Measurements from ENCODE around the gene IQCF6.

- no peak for TF ChIP-seq CTCF (optimal IDR thresholded peaks at IDR 0.05 in 1 of 3, IDR thresholded peaks at IDR 0.05 in 1 of 3, conservative IDR thresholded peaks at IDR 0.05 in 1 of 3; ENCODE audit: extremely low read depth in 1 of 3, insufficient read depth in 2 of 3, low read length in 3 of 3)
- no peak for TF ChIP-seq EZH2 (IDR thresholded peaks at IDR 0.05; ENCODE audit: low read length)
These were observed 40.1 kb upstream of the IQCF6 start for GRCh38 chr3:51819151-51819550.

All from keratinocyte (primary cell).